IPS DF 6.9 (cell line): ENCODE measurements around the gene PPP4R4.
"Not testable (repeated sequence)": the region's sequence is repeated elsewhere in the genome, so short reads cannot be mapped to it uniquely, and the experiment has no call there.

Experiments
- DNase-seq: peaks from one replicate; pipeline ENCODE4 v3.0.0-alpha.2; 2013; ENCODE audit warnings: low read depth, low spot score
- H3K27ac ChIP-seq: one replicate; pipeline ENCODE4 v1.5.1; 2013; ENCODE audit warnings: low read length, control low read depth
- H3K27me3 ChIP-seq: 2 replicates; pipeline ENCODE4 v1.6.1; 2013; ENCODE audit warnings: mild to moderate bottlenecking, low read length; ENCODE audit not compliant: control insufficient read depth, insufficient read depth
- H3K36me3 ChIP-seq: 2 replicates; pipeline ENCODE4 v1.6.1; 2013; ENCODE audit warnings: low read length; ENCODE audit not compliant: control insufficient read depth, insufficient read depth
- H3K4me1 ChIP-seq: 2 replicates; pipeline ENCODE4 v1.6.1; 2013; ENCODE audit warnings: low read length; ENCODE audit not compliant: control insufficient read depth, insufficient read depth
- H3K4me3 ChIP-seq: 2 replicates; pipeline ENCODE4 v1.5.1; 2013; ENCODE audit warnings: mild to moderate bottlenecking, low read length
- H3K9me3 ChIP-seq: 2 replicates; pipeline ENCODE4 v1.6.1; 2013; ENCODE audit warnings: low read length, inconsistent platforms; ENCODE audit not compliant: control insufficient read depth, insufficient read depth
- WGBS: extraction: QIAGEN DNeasy Blood & Tissue Kit; methylation state at CpG from one replicate; pipeline ENCODE4 v1.1.7; 2013; ENCODE audit warnings: mixed read lengths, missing lambda C conversion rate; ENCODE audit not compliant: insufficient read length, insufficient coverage; 5-methylcytosine and 5-hydroxymethylcytosine counted together

Gene PPP4R4

DNA sequence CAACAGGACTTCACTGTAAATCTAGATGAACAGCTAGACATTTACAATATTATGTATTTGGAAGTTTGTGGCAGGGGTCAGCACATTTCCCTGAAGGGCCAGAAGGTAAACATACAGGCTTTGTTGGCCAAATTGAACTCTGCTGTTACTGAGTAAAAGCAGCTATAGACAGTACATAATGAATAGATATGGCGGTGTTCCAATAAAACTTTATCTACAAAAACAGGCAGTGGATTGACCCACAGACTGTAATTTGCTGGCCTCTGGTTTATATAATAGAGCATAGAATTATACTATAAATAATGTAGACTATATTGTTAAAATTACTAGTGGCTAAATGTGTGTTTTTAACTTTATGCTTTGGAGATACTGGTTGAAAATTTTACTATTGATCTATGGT is 93.2 kb downstream of the PPP4R4 start:
- Histone ChIP-seq H3K4me3 (no peak overlapping the region), H3K27me3 (no peaks in the 10 kb centered on the region), H3K27ac (no peak overlapping the region), H3K36me3 (no peaks in the 10 kb centered on the region), H3K4me1 (no peaks in the 10 kb centered on the region), H3K9me3 (no peaks in the 10 kb centered on the region)
- WGBS = no CpG with 5 or more reads among the region's 1 CpG
- DNase-seq = no peak

DNA sequence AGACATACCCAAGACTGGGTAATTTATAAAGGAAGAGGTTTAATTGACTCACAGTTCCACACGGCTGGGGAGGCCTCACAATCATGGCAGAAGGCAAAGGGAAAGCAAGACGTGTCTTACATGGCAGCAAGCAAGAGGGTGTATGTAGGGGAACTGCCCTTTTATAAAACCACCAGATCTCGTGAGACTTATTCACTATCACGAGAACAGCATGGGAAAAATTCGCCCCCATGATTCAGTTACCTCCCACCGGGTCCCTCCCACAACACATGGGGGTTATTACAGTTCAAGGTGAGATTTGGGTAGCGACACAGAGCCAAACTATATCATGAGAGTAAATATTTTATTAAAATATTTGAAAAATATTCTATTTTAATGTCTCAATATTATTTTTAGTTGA is 94.5 kb downstream of the PPP4R4 start:
- H3K27me3 ChIP-seq, H3K4me3 ChIP-seq, H3K4me1 ChIP-seq, H3K9me3 ChIP-seq, DNase-seq, H3K36me3 ChIP-seq, H3K27ac ChIP-seq: not testable (repeated sequence)
- WGBS = no CpG with 5 or more reads among the region's 7 CpGs

GRCh38 chr14:94269156-94269555 is 95.0 kb downstream of the PPP4R4 start:
- Histone ChIP-seq H3K4me1 (no peaks in the 10 kb centered on the region), H3K36me3 (no peaks in the 10 kb centered on the region), H3K9me3 (no peaks in the 10 kb centered on the region), H3K4me3 (no peak overlapping the region), H3K27ac (no peak overlapping the region), H3K27me3 (no peaks in the 10 kb centered on the region)
- WGBS = no CpG with 5 or more reads among the region's 10 CpGs
- no peak for DNase-seq

DNA sequence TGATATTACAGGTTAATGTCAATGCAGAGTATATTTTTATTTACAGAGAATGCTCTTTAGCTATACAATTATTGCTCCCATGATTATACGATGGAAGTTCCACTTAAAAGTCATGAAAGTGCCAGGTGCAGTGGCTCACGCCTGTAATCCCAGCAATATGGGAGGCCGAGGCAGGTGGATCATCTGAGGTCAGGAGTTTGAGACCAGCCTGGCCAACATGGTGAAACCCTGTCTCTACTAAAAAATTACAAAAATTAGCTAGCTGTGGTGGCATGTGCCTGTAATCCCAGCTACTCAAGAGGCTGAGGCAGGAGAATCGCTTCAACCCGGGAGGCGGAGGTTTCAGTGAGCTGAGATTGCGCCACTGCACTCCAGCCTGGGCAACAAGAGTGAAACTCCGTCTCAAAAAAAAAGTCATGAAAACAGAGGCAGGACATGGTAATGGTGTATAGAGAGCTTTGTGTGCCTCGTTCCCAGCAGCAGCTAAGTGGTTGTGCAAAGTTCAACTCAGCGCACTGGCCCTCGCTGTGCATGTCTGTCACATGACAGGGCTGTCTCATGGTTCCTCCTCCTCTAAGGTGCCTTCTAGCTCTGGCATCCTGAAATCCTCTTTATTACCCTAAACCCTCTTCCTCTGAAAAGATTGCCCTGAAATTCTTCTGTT is 102.9 kb downstream of the PPP4R4 start:
- not testable (repeated sequence) for H3K36me3 ChIP-seq, H3K4me3 ChIP-seq, H3K27ac ChIP-seq, H3K4me1 ChIP-seq, H3K27me3 ChIP-seq, DNase-seq, H3K9me3 ChIP-seq
- no CpG with 5 or more reads among the region's 11 CpGs for WGBS

DNA sequence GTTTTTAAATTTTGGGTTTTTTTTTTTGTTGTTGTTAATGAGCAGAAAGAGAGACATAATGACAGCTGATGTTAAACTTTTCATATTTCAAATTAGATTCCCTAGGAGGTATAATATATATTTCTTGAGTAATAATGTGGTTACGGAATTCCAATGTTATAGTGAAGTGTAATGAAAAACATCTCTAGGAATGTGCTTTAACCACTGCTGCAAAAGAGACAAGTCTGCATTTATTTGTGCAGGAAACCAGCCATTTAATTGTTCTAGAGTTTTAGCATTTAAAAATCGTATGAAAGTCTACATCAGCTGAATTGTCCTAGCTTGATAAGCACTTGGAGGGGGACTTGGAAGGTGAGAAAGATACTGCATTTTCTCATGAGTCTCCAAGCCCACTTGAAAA is 104.6 kb downstream of the PPP4R4 start:
- H3K27me3 ChIP-seq = no peaks in the 10 kb centered on the region
- no peak for DNase-seq
- H3K27ac ChIP-seq = no peak overlapping the region
- no CpG with 5 or more reads among the region's 2 CpGs for WGBS
- H3K4me3 ChIP-seq = no peak overlapping the region
- H3K36me3 ChIP-seq = no peaks in the 10 kb centered on the region
- H3K9me3 ChIP-seq = no peaks in the 10 kb centered on the region
- no peaks in the 10 kb centered on the region for H3K4me1 ChIP-seq

DNA sequence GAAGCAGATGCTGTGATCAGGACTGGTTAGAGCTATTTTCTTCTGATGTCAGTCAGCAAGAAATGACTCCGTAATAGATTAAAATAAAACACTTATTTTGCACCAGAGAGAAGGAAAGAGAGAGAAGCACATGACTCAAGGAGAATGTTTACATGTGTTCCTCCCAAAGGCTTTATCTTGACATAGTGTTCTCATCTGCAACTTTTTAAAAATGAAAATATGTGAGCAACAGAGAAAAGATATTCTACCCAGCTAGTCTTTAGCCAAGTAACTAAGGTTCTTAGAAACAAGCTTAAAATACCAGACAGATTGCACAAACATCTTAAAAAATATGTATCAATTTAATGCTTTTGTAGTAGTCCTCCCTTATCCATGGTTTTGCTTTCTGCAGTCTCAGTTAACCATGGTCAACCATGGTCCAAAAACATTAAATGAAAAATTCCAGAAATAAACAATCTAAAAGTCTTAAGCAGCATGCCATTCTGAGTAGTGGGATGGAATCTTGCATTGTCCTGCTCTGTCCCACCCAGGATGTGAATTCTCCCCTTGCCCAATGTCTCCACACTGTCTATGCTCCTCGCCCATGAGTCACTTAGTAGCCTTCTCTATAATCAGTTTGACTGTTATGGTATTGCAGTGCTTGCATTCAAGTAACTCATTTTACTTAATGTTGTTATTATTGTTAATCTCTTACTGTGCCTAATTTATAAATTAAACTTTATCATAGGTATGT is 109.0 kb downstream of the PPP4R4 start:
- Histone ChIP-seq H3K27me3 (no peaks in the 10 kb centered on the region), H3K9me3 (no peaks in the 10 kb centered on the region), H3K4me1 (no peaks in the 10 kb centered on the region), H3K36me3 (no peaks in the 10 kb centered on the region), H3K4me3 (no peak overlapping the region), H3K27ac (no peak overlapping the region)
- no CpG with 5 or more reads among the region's 2 CpGs for WGBS
- no peak for DNase-seq

DNA sequence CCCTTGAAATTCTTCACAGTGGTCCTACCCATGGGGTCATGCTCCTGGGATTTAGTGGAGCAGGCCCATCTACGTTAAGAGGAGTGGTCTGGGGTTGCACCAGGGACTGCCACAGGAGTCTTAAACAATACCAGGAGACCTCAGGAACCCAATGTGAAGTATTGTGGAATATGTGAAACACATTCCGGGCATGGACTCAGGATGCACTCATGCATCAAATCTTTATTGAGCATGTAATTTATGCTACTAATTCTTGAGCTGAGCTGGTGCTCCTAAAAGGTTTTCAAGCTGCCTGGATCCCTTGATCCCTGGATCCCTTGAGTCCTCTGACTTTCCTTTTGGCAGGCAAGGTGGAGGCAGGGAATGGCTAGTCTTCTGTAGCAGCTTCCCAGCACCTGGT is 110.1 kb downstream of the PPP4R4 start:
- no peaks in the 10 kb centered on the region for H3K27me3 ChIP-seq
- no peaks in the 10 kb centered on the region for H3K9me3 ChIP-seq
- H3K27ac ChIP-seq = no peak overlapping the region
- H3K36me3 ChIP-seq = no peaks in the 10 kb centered on the region
- DNase-seq = no peak
- H3K4me1 ChIP-seq = no peaks in the 10 kb centered on the region; the same call in 1 of the 2 replicates
- no peak overlapping the region for H3K4me3 ChIP-seq
- WGBS = no CpG with 5 or more reads among the region's 2 CpGs

GRCh38 chr14:94285158-94285557 is 111.0 kb downstream of the PPP4R4 start:
- Histone ChIP-seq H3K9me3 (no peaks in the 10 kb centered on the region), H3K4me1 (no peaks in the 10 kb centered on the region; the same call in 1 of the 2 replicates), H3K27ac (no peak overlapping the region)

DNA sequence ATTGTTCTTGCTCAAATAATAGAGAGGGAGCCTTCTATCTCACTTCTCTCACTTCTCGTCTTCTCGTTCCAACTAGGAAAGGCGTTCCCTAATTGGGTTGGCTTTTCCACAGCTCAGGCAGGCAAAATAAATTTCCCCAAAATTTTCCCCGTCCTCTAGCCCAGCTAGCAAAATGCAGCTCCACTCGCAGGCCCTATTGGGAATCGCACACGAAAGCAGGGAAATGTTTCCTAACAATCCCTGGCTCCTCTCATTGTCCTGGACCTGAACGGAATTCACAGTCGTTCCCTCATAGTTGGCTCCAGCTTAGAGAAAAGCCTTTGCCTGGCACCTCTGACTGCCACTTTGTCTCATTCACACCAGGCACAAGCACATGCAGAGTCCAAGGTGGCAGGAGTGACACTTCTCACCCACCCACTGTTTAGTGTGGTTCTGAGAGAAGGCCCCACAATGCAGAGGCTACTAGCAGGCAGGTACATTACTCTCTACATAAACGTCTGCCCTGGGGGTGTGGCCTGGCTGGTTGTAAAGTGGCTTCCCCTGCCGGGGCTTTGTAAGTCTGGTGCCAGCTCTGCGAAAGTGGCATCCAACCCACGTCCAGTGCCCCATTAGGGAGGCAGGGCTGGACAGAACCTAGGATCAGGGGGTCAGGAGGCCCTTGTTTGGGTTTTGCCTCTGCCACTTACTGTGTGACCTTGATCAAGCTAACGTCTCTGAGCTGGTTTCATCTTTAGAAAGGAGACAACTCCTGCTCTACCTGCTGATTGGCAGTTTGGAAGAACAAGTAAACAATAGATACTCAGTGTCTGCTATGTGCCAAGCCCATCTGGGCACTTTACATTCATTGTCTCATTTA is 114.7 kb downstream of the PPP4R4 start:
- H3K27me3 ChIP-seq = no peaks in the 10 kb centered on the region
- H3K4me1 ChIP-seq = no peaks in the 10 kb centered on the region; the same call in 1 of the 2 replicates
- DNase-seq = no peak
- WGBS = no CpG with 5 or more reads among the region's 14 CpGs
- H3K9me3 ChIP-seq = no peaks in the 10 kb centered on the region
- H3K36me3 ChIP-seq = no peaks in the 10 kb centered on the region
- H3K4me3 ChIP-seq = no peak overlapping the region
- no peak overlapping the region for H3K27ac ChIP-seq

More at GRCh38 chr14:94285158-94285557, 111.0 kb downstream of the PPP4R4 start:
- no peak for DNase-seq
- Histone ChIP-seq H3K4me3 (no peak overlapping the region), H3K36me3 (no peaks in the 10 kb centered on the region), H3K27me3 (no peaks in the 10 kb centered on the region)

DNA sequence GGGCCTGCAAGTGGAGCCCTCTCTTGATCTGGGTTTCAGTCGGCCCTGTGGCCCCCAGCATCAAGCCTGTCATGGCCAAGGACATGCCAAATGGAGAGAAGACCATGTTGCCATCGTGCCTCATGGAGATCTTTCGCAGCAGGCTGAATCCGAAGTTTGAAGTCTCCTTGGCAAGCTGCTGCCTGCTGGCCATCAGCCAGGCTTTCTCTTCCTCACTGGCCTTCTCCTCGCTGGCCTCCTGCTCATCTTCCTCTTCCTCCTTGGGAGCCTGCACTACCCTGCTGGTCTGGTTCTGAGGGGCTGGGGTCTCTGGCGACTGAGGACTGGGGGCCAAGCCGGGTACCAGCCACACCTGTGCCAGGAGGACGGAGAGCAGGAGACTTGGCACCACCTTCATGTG is 116.1 kb downstream of the PPP4R4 start:
- H3K4me3 ChIP-seq = no peak overlapping the region
- no CpG with 5 or more reads among the region's 8 CpGs for WGBS
- H3K4me1 ChIP-seq = no peaks in the 10 kb centered on the region; the same call in 1 of the 2 replicates
- no peaks in the 10 kb centered on the region for H3K27me3 ChIP-seq
- no peak for DNase-seq
- H3K9me3 ChIP-seq = no peaks in the 10 kb centered on the region
- H3K36me3 ChIP-seq = no peaks in the 10 kb centered on the region
- no peak overlapping the region for H3K27ac ChIP-seq
